Measurements from ENCODE around the gene EPS8L2. TPM values are rescaled to one million over a fixed set of nuclear protein-coding genes. Genes with fewer than 3 reads are reported as not detected.

Gene EPS8L2
- total RNA-seq, 3 donors from 2014 or later, result 6.1 to 151 (median 115) TPM

DNA sequence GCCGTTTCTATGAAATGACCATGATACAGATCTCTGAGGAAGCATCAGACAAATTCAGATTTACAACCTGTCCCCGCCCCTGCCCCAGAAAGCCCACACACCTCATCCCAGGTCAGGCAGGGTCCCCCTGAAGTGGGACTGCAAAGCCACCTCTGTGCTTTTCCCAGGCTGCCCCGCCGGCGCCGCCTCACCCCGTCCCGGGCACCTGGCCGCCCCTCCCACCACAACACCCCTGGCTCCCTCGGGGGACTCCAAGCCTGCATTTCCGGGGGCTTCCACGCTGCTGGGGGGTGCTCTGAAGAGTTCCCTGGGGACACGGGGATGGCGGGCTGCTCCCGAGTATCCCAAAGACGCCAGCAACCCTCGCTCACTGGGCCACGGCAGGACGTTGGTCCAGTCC is 45.8 kb upstream of the EPS8L2 start:
- no peaks in the 10 kb centered on the region for H3K27me3 ChIP-seq
- no peaks in the 10 kb centered on the region for H3K36me3 ChIP-seq
- no peaks in the 10 kb centered on the region for H3K9me3 ChIP-seq
- no peak overlapping the region for H3K27ac ChIP-seq
- DNase-seq (ENCODE audit: low spot score in 2 of 2), result no peak
- peaks cover 0 to under 1% of the 10 kb centered on the region in 2 donors for H3K4me1 ChIP-seq
- intact Hi-C loops (cut with DNase I; ENCODE audit: low total_unique reads), result no loop called here
- H3K4me3 ChIP-seq, result no peak overlapping the region
- TF ChIP-seq, protein P1, sequence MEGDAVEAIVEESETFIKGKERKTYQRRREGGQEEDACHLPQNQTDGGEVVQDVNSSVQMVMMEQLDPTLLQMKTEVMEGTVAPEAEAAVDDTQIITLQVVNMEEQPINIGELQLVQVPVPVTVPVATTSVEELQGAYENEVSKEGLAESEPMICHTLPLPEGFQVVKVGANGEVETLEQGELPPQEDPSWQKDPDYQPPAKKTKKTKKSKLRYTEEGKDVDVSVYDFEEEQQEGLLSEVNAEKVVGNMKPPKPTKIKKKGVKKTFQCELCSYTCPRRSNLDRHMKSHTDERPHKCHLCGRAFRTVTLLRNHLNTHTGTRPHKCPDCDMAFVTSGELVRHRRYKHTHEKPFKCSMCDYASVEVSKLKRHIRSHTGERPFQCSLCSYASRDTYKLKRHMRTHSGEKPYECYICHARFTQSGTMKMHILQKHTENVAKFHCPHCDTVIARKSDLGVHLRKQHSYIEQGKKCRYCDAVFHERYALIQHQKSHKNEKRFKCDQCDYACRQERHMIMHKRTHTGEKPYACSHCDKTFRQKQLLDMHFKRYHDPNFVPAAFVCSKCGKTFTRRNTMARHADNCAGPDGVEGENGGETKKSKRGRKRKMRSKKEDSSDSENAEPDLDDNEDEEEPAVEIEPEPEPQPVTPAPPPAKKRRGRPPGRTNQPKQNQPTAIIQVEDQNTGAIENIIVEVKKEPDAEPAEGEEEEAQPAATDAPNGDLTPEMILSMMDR (IDR thresholded peaks at IDR 0.05), result no peak
- TF ChIP-seq POLR2AphosphoS5 (IDR thresholded peaks at IDR 0.05) (no peak), POLR2A (IDR thresholded peaks at IDR 0.05) (no peak)

DNA sequence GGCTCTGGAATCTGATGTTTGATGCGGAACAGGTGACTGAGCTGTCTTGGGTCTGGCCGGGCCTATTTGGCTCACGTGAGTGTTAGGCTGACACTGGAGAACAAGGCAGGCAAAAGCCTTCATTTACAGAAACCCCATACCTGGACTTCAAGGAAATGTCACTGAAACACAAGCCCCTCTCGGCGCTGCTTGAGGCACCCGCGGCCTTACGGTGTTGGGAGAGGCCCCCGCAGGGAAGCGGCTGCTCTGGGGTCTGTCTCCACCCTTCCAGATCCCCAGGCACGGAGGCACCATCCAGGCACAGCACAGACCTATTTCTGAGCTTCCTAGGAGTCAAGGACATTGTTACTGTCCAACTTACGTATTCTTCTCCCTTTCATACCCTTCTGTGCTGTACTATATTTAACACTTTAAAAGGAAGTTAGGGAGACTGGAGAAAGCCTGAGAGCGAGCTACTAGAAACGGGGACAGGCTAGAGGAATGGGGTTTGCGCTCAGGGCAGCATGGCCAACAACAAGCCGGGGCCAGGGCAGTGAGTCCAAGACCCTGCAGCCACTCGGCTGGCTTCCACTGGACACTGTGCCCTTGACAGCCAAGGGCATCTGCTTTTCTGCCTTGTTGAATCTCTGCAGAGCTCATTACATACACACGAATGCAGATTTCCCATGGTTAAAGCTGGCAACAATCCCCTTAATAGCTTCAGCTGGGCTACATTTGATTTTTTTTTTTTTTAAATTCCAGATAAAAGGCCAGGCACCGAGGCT is 45.2 kb upstream of the EPS8L2 start:
- TF ChIP-seq POLR2A (IDR thresholded peaks at IDR 0.05) (no peak), POLR2AphosphoS5 (IDR thresholded peaks at IDR 0.05) (no peak)
- TF ChIP-seq, protein P1 (IDR thresholded peaks at IDR 0.05), result no peak
- no peak for DNase-seq (ENCODE audit: low spot score in 2 of 2)
- Histone ChIP-seq H3K9me3 (no peaks in the 10 kb centered on the region), H3K27me3 (no peaks in the 10 kb centered on the region), H3K27ac (no peak overlapping the region), H3K36me3 (no peaks in the 10 kb centered on the region), H3K4me1 (peaks cover 0 to 3% of the 10 kb centered on the region in 2 donors), H3K4me3 (no peak overlapping the region)
- intact Hi-C loops (cut with DNase I; ENCODE audit: low total_unique reads), result no loop called here

DNA sequence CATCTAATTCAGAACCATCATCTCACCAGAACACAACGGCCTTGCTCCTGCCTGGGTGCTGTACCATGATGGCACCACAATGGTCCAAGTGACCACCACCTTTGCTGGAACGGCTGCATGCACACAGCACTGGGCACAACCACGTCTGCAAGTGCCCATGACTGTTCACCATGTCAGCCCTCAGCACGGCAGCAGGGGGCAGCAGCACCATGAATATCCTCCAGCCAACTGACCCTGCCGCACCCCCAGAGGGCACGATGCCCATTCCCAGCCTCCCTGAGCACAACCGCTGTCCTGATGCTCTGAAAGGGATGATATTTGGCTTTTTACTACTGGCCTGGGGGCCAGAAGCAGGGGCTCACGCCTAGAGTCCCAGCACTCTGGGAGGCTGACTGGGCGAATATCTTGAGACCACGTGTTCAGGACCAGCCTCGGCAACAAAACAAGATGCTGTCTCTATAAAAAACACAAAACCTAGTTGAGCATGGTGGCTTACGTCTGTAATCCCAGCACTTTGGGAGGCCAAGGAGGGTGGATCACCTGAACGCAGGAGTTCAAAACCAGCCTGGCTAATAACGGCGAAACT is 43.2 kb upstream of the EPS8L2 start:
- TF ChIP-seq, protein P1 (IDR thresholded peaks at IDR 0.05), result peak; percentile 29 to 77 (median 66)
- TF ChIP-seq POLR2A (IDR thresholded peaks at IDR 0.05) (no peak), POLR2AphosphoS5 (IDR thresholded peaks at IDR 0.05) (peak in 1 of 3 donors; percentile 36)
- intact Hi-C loops (cut with DNase I; ENCODE audit: low total_unique reads), result no loop called here
- no peaks in the 10 kb centered on the region for H3K36me3 ChIP-seq
- no peaks in the 10 kb centered on the region for H3K9me3 ChIP-seq
- no peak overlapping the region for H3K27ac ChIP-seq
- H3K27me3 ChIP-seq, result no peaks in the 10 kb centered on the region
- H3K4me1 ChIP-seq, result peaks cover 0 to 3% of the 10 kb centered on the region in 2 donors
- H3K4me3 ChIP-seq, result no peak overlapping the region
- DNase-seq (ENCODE audit: low spot score in 2 of 2), result no peak

DNA sequence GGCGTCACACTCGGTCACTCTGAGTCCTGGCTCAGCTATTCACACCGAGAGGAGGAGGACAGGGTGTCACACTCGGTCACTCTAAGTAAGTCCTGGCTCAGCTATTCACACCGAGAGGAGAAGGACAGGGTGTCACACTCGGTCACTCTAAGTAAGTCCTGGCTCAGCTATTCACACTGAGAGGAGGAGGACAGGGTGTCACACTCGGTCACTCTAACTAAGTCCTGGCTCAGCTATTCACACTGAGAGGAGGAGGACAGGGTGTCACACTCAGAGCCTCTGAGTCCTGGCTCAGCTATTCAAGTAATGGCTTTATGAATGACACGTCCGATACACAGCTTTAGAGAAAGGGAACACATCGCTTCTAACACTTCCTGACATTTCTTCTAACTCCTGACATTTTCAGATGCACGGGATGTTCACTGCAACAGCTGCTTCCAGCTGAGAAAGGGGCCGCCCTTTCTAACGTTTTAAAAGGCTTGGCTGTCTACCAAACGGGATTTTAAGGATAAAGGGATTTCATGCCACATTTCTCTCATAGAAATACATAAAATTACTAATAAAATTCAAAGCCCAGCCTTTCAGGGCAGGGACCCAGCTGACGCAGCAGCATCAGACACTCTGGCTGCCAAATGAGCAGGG is 40.8 kb upstream of the EPS8L2 start:
- H3K36me3 ChIP-seq, result no peaks in the 10 kb centered on the region
- no peak for TF ChIP-seq POLR2AphosphoS5 (IDR thresholded peaks at IDR 0.05)
- TF ChIP-seq, protein P1 (IDR thresholded peaks at IDR 0.05), result no peak
- TF ChIP-seq POLR2A (IDR thresholded peaks at IDR 0.05), result no peak
- no peak for DNase-seq (ENCODE audit: low spot score in 2 of 2)
- H3K27ac ChIP-seq, result peak overlapping the region; percentile 52 to 62
- H3K27me3 ChIP-seq, result no peaks in the 10 kb centered on the region
- no peak overlapping the region for H3K4me3 ChIP-seq
- H3K9me3 ChIP-seq, result no peaks in the 10 kb centered on the region
- intact Hi-C loops (cut with DNase I; ENCODE audit: low total_unique reads), result no loop called here
- peaks cover 0 to 3% of the 10 kb centered on the region in 2 donors for H3K4me1 ChIP-seq
